ENCODE data around the gene SLC16A6.

The SLC16A6 gene

DNA sequence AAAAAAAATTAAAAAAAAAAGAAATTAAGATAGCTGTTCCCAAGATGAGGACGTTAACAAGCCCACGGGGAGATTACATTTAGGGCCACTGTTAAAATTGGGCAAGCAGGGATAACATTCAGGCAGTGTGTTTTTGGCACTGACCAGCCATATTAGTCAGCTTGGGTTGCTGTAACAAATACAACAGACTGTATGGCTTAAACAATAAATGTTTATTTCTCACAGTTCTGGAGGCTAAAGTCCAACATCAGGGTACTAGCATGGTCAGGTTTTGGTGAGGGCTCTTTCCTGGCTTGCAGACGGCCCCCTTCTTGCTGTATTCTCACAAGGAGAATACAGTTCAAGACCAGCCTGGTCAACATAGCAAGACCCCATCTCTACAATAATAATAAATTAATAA lies 31.7 kb upstream of the SLC16A6 start:
- H3K27me3 ChIP-seq (ENCODE audit: control insufficient read depth, insufficient read depth, low read length): no peaks in the 10 kb centered on the region
- H3K27ac ChIP-seq (ENCODE audit: low read depth, low read length): no peak overlapping the region
- no peaks in the 10 kb centered on the region for H3K9me3 ChIP-seq (ENCODE audit: control insufficient read depth, insufficient read depth, low read length)
- no peak overlapping the region for H3K4me3 ChIP-seq (ENCODE audit: low read depth, low read length)
- no peak overlapping the region for H3K9ac ChIP-seq (ENCODE audit: low read depth, low read length)
- H3K36me3 ChIP-seq (ENCODE audit: control insufficient read depth, insufficient read depth, low read length): no peaks in the 10 kb centered on the region
- peaks cover 14% of the 10 kb centered on the region for H3K4me1 ChIP-seq (ENCODE audit: control insufficient read depth, insufficient read depth, low read length)

GRCh38 chr17:68321556-68321954 lies 30.6 kb upstream of the SLC16A6 start:
- Histone ChIP-seq H3K4me3 (ENCODE audit: low read depth, low read length) (no peak overlapping the region), H3K9ac (ENCODE audit: low read depth, low read length) (no peak overlapping the region), H3K4me1 (ENCODE audit: control insufficient read depth, insufficient read depth, low read length) (peaks cover 14% of the 10 kb centered on the region), H3K27me3 (ENCODE audit: control insufficient read depth, insufficient read depth, low read length) (no peaks in the 10 kb centered on the region), H3K36me3 (ENCODE audit: control insufficient read depth, insufficient read depth, low read length) (no peaks in the 10 kb centered on the region), H3K9me3 (ENCODE audit: control insufficient read depth, insufficient read depth, low read length) (no peaks in the 10 kb centered on the region), H3K27ac (ENCODE audit: low read depth, low read length) (no peak overlapping the region)

GRCh38 chr17:68320943-68321555 lies 30.1 kb upstream of the SLC16A6 start:
- no peaks in the 10 kb centered on the region for H3K27me3 ChIP-seq (ENCODE audit: control insufficient read depth, insufficient read depth, low read length)
- no peaks in the 10 kb centered on the region for H3K9me3 ChIP-seq (ENCODE audit: control insufficient read depth, insufficient read depth, low read length)
- no peak overlapping the region for H3K4me3 ChIP-seq (ENCODE audit: low read depth, low read length)
- H3K27ac ChIP-seq (ENCODE audit: low read depth, low read length): no peak overlapping the region
- peaks cover 14% of the 10 kb centered on the region for H3K4me1 ChIP-seq (ENCODE audit: control insufficient read depth, insufficient read depth, low read length)
- H3K9ac ChIP-seq (ENCODE audit: low read depth, low read length): no peak overlapping the region
- H3K36me3 ChIP-seq (ENCODE audit: control insufficient read depth, insufficient read depth, low read length): no peaks in the 10 kb centered on the region

- H3K9me3 ChIP-seq (ENCODE audit: control insufficient read depth, insufficient read depth, low read length): no peaks in the 10 kb centered on the region
- H3K27ac ChIP-seq (ENCODE audit: low read depth, low read length): no peak overlapping the region
- H3K9ac ChIP-seq (ENCODE audit: low read depth, low read length): no peak overlapping the region
- H3K4me1 ChIP-seq (ENCODE audit: control insufficient read depth, insufficient read depth, low read length): peaks cover 14% of the 10 kb centered on the region
- no peaks in the 10 kb centered on the region for H3K36me3 ChIP-seq (ENCODE audit: control insufficient read depth, insufficient read depth, low read length)
- no peaks in the 10 kb centered on the region for H3K27me3 ChIP-seq (ENCODE audit: control insufficient read depth, insufficient read depth, low read length)
- no peak overlapping the region for H3K4me3 ChIP-seq (ENCODE audit: low read depth, low read length)
Measured at GRCh38 chr17:68320311-68320865, 29.5 kb upstream of the SLC16A6 start.

DNA sequence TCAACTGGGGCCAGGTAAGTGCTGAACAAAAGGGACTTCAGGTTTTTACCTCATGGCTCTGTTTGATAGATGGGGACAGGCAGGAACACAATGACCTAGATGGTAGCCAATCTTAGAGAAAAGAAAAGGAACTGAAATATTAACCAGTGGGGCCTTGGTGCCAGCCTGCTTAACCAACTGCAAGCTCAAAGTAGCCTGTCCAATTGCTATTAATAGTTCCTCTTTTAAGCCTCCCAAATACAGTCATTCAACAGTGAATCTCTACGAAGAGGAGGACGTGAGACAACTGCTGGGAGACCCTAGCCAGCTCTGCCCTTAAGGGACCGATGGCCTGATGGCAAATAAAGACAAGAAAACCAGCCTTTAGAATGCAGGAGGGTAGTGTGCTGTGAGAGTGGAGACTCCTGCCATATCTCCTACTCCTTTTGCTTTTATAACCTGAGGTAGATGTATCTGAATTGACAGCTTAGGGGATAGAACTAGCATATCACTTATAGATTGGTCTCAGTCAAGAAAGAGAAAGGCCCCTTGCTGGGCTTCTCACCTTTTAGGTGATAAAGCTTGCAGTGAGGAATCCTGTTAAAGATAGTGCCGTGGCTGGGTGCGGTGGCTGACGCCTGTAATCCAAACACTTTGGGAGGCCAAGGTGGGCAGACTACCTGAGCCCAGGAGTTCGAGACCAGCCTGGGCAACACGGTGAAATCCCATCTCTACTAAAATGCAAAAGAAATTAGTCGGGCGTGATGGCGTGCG lies 28.7 kb upstream of the SLC16A6 start:
- H3K9me3 ChIP-seq (ENCODE audit: control insufficient read depth, insufficient read depth, low read length): no peaks in the 10 kb centered on the region
- H3K9ac ChIP-seq (ENCODE audit: low read depth, low read length): no peak overlapping the region
- no peaks in the 10 kb centered on the region for H3K27me3 ChIP-seq (ENCODE audit: control insufficient read depth, insufficient read depth, low read length)
- no peak overlapping the region for H3K4me3 ChIP-seq (ENCODE audit: low read depth, low read length)
- no peaks in the 10 kb centered on the region for H3K36me3 ChIP-seq (ENCODE audit: control insufficient read depth, insufficient read depth, low read length)
- H3K27ac ChIP-seq (ENCODE audit: low read depth, low read length): no peak overlapping the region
- peaks cover 14% of the 10 kb centered on the region for H3K4me1 ChIP-seq (ENCODE audit: control insufficient read depth, insufficient read depth, low read length)

DNA sequence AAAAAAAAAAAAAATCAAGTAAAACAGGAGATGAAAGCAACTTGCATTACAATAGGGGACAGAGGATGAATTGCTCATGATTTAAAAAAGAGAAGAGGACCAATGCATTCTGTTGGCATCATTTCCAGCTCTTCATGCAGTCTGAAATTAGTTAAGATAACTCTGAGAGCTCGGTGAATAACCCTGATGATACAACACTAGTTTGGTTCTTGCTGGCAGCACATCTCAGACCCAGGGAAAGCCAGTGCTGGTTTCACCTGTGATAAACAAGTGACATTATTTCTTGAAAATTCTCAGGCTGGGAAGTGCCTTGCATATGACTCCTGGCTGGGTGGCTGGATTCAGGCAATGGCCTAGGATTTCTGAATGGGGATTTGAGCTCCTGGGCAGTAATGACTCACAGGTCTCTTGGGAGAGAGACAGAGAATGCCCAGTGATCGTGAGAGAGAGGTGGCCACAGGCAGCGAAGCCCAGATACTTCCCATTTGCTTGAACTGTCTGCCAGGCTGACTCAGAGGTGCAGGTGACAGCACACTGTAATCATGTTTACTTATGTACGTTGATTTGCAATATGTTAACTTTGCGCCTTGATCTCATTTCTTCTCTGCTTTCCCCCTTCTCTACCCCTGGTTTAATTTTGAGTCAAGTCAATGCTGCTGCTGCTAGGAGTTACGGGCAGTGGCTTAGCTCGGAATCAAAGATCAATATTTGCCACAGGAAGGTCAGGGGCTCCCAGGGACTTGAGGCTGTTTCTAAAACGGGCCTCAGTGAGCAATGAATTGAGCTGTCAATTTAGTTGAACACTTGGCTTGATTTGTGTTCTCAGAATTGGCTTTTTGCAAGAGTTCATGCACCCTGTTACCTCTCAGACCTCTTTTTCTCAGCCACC lies 27.4 kb upstream of the SLC16A6 start:
- H3K36me3 ChIP-seq (ENCODE audit: control insufficient read depth, insufficient read depth, low read length): no peaks in the 10 kb centered on the region

GRCh38 chr17:68317458-68317857 lies 26.5 kb upstream of the SLC16A6 start:
- Histone ChIP-seq H3K36me3 (ENCODE audit: control insufficient read depth, insufficient read depth, low read length) (no peaks in the 10 kb centered on the region), H3K9ac (ENCODE audit: low read depth, low read length) (no peak overlapping the region), H3K27me3 (ENCODE audit: control insufficient read depth, insufficient read depth, low read length) (no peaks in the 10 kb centered on the region), H3K4me3 (ENCODE audit: low read depth, low read length) (no peak overlapping the region), H3K9me3 (ENCODE audit: control insufficient read depth, insufficient read depth, low read length) (no peaks in the 10 kb centered on the region), H3K4me1 (ENCODE audit: control insufficient read depth, insufficient read depth, low read length) (peaks cover 14% of the 10 kb centered on the region), H3K27ac (ENCODE audit: low read depth, low read length) (no peak overlapping the region)

More for the DNA sequence above, 27.4 kb upstream of the SLC16A6 start:
- Histone ChIP-seq H3K27me3 (ENCODE audit: control insufficient read depth, insufficient read depth, low read length) (no peaks in the 10 kb centered on the region), H3K27ac (ENCODE audit: low read depth, low read length) (peak overlapping the region; percentile 2), H3K9me3 (ENCODE audit: control insufficient read depth, insufficient read depth, low read length) (no peaks in the 10 kb centered on the region), H3K4me1 (ENCODE audit: control insufficient read depth, insufficient read depth, low read length) (peaks cover 14% of the 10 kb centered on the region), H3K9ac (ENCODE audit: low read depth, low read length) (no peak overlapping the region), H3K4me3 (ENCODE audit: low read depth, low read length) (no peak overlapping the region)

DNA sequence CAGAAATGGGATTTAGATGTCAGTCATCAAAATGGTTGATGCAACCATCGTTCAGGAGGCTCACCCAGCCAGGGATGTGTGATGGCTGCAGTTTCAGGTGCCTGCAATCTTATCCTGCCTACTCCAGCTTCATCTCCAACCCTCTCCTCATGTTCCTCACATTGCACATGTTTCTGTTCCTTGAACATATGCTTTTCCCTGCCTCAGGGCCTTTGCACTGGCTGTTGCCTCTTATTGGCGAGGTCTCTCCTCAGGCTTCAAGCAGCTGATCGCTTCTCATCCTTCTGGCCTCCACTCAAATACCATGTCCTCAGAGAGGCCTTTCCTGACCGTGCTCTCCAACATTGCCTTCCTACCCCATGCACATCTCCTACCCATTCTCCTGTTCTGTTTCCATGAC lies 25.0 kb upstream of the SLC16A6 start:
- Histone ChIP-seq H3K4me3 (ENCODE audit: low read depth, low read length) (no peak overlapping the region), H3K27ac (ENCODE audit: low read depth, low read length) (no peak overlapping the region), H3K27me3 (ENCODE audit: control insufficient read depth, insufficient read depth, low read length) (no peaks in the 10 kb centered on the region), H3K36me3 (ENCODE audit: control insufficient read depth, insufficient read depth, low read length) (no peaks in the 10 kb centered on the region), H3K9ac (ENCODE audit: low read depth, low read length) (no peak overlapping the region), H3K9me3 (ENCODE audit: control insufficient read depth, insufficient read depth, low read length) (no peaks in the 10 kb centered on the region), H3K4me1 (ENCODE audit: control insufficient read depth, insufficient read depth, low read length) (peaks cover 6% of the 10 kb centered on the region)

DNA sequence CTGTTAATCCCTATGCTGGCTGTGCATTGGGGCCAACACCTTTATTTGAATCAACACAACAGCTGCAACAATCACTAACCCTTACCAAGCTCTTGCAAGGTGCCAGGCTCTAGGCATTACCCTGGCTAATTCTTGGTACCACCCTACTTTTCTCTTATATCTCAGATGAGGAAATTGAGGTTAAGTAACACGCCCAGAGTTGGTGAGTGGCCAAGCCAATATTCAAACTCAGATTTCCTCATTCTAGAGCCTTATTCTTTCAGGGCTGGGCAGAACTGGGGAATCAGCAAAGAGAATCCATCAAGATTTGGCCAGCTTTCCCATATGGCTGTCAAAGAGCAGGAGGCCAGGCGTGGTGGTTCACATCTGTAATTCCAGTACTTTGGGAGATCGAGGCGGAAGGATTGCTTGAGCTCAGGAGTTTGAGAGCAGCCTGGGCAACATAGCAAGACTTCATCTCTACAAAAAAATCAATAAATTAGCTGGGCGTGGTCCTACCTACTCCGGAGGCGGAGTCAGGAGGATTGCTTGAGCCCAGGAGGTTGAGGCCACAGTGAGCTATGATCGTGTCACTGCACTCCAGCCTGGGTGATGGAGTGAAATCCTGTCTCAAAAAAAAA lies 24.1 kb upstream of the SLC16A6 start:
- H3K27me3 ChIP-seq (ENCODE audit: control insufficient read depth, insufficient read depth, low read length): no peaks in the 10 kb centered on the region
- no peak overlapping the region for H3K27ac ChIP-seq (ENCODE audit: low read depth, low read length)
- H3K4me1 ChIP-seq (ENCODE audit: control insufficient read depth, insufficient read depth, low read length): peaks cover 6% of the 10 kb centered on the region

DNA sequence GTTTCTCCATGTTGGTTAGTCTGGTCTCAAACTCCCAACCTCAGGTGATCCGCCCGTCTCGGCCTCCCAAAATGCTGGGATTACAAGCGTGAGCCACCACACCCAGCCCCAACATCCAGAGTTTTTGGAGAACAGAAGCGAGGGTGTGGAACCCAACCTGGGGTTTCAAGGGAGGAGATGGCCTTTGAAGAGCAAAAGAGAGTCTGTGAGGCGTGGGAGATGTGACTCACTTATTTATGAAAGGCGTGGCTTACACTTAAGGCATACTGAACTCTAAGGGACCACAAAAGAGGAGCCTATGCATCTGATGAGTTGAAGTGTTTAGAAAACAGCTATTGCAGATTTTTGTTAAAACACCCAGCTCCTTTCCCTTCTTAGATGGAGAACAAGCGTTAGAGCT lies 19.2 kb upstream of the SLC16A6 start:
- Histone ChIP-seq H3K36me3 (ENCODE audit: control insufficient read depth, insufficient read depth, low read length) (no peaks in the 10 kb centered on the region), H3K27me3 (ENCODE audit: control insufficient read depth, insufficient read depth, low read length) (no peaks in the 10 kb centered on the region), H3K9ac (ENCODE audit: low read depth, low read length) (no peak overlapping the region), H3K27ac (ENCODE audit: low read depth, low read length) (no peak overlapping the region), H3K4me1 (ENCODE audit: control insufficient read depth, insufficient read depth, low read length) (no peaks in the 10 kb centered on the region), H3K4me3 (ENCODE audit: low read depth, low read length) (no peak overlapping the region), H3K9me3 (ENCODE audit: control insufficient read depth, insufficient read depth, low read length) (no peaks in the 10 kb centered on the region)

More for the DNA sequence above, 24.1 kb upstream of the SLC16A6 start:
- Histone ChIP-seq H3K9ac (ENCODE audit: low read depth, low read length) (no peak overlapping the region), H3K9me3 (ENCODE audit: control insufficient read depth, insufficient read depth, low read length) (no peaks in the 10 kb centered on the region), H3K36me3 (ENCODE audit: control insufficient read depth, insufficient read depth, low read length) (no peaks in the 10 kb centered on the region), H3K4me3 (ENCODE audit: low read depth, low read length) (no peak overlapping the region)
